Right ventricle myocardium inferior (tissue), 1 donor: Measurements from ENCODE around the gene DYNC2I2. TPM values are rescaled to one million over a fixed set of nuclear protein-coding genes. Genes with fewer than 3 reads are reported as not detected.
"Not testable (repeated sequence)": the region's sequence is repeated elsewhere in the genome, so short reads cannot be mapped to it uniquely, and the experiment has no call there.

Source experiments
- ATAC-seq: fragments of 200-7000 bp; cut with Tn5 transposase; one replicate; pipeline ENCODE4 v1.9.1; 2020; ENCODE audit warnings: mild to moderate bottlenecking, moderate library complexity
- DNase-seq: peaks from one replicate; pipeline ENCODE4 v3.0.0; 2021; ENCODE audit errors: missing footprints
- intact Hi-C: fragments of 100-400 bp; cut with DNase I; formaldehyde crosslinking; loops from one replicate; pipeline ENCODE4 v1.11.0; 2022
- long read RNA-seq: library from polyadenylated mRNA; unstranded; transcript quantifications from one replicate; pipeline ENCODE4 v2.0.0, GENCODE V29; 2021
- total RNA-seq: library from RNA; stranded (reverse); fragmentation: NEBNext Ultra II Directional; extraction: Animal tissue kit (Norgen Biotek cat#: 25700); gene quantifications from one replicate; pipeline ENCODE4 v1.2.1, GENCODE V29; 2021
- donor health status: DM: no; HTN: yes; CAD: no; lungs with severe emphysema.

DYNC2I2 gene
- 40.1 TPM for total RNA-seq
- long read RNA-seq, transcript WDR34-201 (9 exons, 1,755 nt) = major isoform, 15 of 62 reads
- long read RNA-seq, partial matches to known transcripts = 21 of 62 reads
- long read RNA-seq, other reads (novel, unspliced or antisense) = 26 of 62 reads

GRCh38 chr9:128656416-128657343 lies at the start of gene DYNC2I2:
Gene DYNC2I2 (minus strand): TSS chr9:128656847. CDS start chr9:128656726, 121 bp downstream.
- intact Hi-C loops = loop anchor here (2.0 kb wide), 1 partner anchor 32 kb away; the partner anchor contains the start of gene SET
- ATAC-seq (peak; percentile 99), DNase-seq (peak; percentile 99)

- no peak for DNase-seq
- intact Hi-C loops = no loop called here
- no peak for ATAC-seq
Measured at GRCh38 chr9:128706045-128706444, 49.4 kb upstream of the DYNC2I2 start.

DNA sequence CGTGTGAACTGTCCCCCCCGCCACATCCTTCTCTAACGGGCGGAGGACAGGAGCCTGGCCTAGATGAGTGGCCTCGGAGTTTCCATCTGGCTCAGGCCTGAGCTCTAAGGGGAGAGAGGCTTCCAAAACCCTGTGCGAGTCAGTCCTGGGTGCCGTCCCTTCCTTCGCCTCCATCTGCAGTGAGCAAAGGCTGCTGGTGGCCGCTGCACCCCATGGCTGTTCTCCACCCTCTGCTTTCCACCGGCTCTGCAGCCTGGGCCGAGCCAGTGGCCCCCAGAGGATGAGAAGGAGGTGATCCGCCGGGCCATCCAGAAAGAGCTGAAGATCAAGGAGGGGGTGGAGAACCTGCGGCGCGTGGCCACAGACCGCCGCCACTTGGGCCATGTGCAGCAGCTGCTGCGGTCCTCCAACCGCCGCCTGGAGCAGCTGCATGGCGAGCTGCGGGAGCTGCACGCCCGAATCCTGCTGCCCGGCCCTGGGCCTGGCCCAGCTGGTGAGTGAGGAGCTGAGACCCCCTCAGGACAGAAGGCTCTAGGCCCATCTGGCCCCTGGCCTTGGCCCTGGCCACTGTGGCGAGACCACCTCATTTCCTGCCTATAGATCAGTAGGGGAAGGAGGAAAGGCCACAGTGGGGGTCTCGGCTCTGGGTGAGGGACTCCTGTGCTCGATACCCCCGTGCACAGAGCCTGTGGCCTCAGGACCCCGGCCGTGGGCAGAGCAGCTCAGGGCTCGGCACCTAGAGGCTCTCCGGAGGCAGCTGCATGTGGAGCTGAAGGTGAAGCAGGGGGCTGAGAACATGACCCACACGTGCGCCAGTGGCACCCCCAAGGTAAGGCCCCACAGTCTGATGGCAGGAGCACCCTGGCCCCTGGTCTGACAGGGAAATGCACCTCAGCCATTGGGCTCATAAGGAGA lies 48.7 kb upstream of the DYNC2I2 start:
- ATAC-seq = no peak
- DNase-seq = peak; percentile 52
- intact Hi-C loops = no loop called here

GRCh38 chr9:128704356-128704670 lies 47.7 kb upstream of the DYNC2I2 start:
- intact Hi-C loops = no loop called here

GRCh38 chr9:128703616-128704355 lies 47.1 kb upstream of the DYNC2I2 start:
- intact Hi-C loops = loop anchor here (2.0 kb wide), 1 partner anchor 21 kb away; the partner anchor contains the start of gene ZDHHC12
- ATAC-seq (peak; percentile 6), DNase-seq (peak; percentile 67)

More at GRCh38 chr9:128704356-128704670, 47.7 kb upstream of the DYNC2I2 start:
- no peak for DNase-seq
- no peak for ATAC-seq

- DNase-seq (peak; percentile 63), ATAC-seq (peak; percentile 11)
- intact Hi-C loops = loop anchor here (2.0 kb wide), 1 partner anchor 22 kb away; the partner anchor contains the start of gene ZDHHC12
Measured at GRCh38 chr9:128702949-128703615, 46.4 kb upstream of the DYNC2I2 start.

- DNase-seq = peak; percentile 93
- intact Hi-C loops = loop anchor here (2.0 kb wide), 1 partner anchor 22 kb away; the partner anchor contains the start of gene ZDHHC12
- peak; percentile 92 for ATAC-seq
Measured at GRCh38 chr9:128702445-128702948, 45.9 kb upstream of the DYNC2I2 start, which contains the start of gene PKN3. Gene PKN3 (plus strand): TSS chr9:128702503. CDS start chr9:128702916, 413 bp downstream.

- intact Hi-C loops = no loop called here
- DNase-seq (peak; percentile 23), ATAC-seq (no peak)
Measured at GRCh38 chr9:128701227-128701854, 44.7 kb upstream of the DYNC2I2 start.

DNA sequence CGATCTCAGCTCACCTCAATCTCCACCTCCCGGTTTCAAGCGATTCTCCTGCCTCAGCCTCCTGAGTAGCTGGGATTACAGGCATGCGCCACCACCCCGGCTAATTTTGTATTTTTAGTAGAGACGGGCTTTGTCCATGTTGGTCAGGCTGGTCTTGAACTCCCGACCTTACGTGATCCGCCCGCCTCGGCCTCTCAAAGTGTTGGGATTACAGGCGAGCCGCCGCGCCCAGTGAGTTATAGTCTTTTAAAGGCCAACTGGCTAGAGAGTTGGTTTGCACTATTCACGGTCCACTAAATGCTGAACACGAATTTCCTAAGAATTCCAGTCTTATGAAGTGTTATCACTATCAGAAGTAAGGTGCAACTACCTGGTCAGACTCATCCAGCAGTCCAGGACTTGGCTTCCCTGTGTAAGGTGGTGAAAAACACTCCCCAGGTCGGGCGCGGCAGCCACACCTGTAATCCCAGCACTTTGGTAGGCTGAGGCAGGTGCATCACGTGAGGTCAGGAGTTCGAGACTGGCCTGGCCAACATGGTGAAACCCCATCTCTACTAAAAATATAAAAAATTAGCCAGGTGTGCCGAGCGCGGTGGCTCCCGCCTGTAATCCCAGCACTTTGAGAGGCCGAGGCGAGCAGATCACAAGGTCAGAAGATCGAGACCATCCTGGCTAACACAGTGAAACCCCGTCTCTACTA lies 42.6 kb upstream of the DYNC2I2 start:
- DNase-seq, intact Hi-C loops, ATAC-seq: not testable (repeated sequence)

GRCh38 chr9:128696923-128697707 lies 40.5 kb upstream of the DYNC2I2 start:
- intact Hi-C loops = no loop called here
- DNase-seq (no peak), ATAC-seq (no peak)

GRCh38 chr9:128694344-128694743 lies 37.7 kb upstream of the DYNC2I2 start:
- intact Hi-C loops = no loop called here
- no peak for DNase-seq
- no peak for ATAC-seq

DNA sequence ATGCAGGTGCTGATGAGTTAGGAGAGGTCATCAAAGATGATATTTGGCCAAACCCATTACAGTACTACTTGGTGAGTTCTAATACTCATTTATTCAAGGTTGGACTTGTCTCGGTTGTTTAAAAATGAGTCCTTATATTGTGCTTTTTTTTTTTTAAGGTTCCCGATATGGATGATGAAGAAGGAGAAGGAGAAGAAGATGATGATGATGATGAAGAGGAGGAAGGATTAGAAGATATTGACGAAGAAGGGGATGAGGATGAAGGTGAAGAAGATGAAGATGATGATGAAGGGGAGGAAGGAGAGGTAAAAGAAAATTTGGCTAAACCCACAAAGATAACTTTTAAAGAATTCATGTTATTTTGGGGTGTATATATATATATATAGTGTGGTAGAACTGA lies 37.1 kb upstream of the DYNC2I2 start:
- DNase-seq, intact Hi-C loops, ATAC-seq: not testable (repeated sequence)

DNA sequence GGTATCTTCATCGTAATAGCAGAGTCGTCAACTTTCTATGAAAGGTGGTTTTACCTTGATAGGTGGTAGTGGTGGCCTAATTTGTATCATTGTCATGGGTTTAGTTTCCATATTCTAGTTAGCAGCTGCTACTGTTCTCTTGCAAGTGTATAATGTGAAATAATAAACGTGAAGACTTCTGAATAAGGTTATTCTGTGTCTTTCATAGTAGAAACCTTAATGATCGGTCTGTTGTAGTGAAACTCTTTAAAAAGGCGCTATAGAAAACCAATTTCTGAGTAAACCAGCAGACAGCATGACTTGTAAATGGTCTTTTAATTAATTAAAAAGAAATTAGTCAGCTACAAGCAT lies 34.0 kb upstream of the DYNC2I2 start:
- no peak for ATAC-seq
- intact Hi-C loops = no loop called here
- no peak for DNase-seq

DNA sequence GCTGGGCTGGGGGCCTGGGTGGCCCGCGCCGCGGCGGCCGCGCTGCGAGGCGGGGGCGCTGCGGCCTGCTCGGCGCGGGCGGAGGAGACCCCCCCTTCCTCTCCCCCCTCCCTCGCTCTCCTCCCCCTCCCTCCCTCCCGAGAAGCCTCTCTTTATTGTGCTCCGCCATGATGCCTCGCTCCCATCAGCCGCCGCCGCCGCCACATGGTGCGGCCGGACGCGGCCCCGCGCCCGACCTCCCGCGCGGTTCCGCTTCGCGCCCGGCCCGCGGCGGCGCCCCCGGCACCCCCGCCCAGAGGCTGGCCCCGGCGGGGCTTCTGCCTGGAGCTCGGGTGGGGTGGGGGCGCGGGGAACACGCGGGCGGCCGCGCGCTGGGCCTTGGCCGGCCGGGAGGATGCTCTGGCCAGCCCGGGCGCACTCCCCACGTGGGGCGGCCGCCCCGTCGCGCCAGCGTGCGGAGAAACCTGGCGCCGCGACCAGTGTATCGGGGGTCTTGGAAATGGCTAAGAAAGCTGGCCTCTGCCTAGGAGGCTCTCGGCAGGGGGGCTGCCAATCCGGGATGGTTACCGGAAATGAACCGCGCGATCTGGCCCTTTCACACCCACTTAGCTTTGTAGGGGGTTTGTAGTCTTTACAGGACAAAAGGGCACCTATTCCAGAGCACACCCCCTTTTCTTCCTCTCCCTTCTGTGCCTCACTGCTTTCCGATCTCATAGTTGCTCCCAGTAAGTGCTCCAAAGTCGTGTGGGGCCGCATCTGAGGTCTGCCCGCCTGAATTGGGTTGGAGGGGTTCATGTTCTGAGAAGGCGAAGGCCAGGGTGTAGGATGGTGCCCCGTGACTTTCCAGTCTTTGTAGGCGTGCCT lies 33.4 kb upstream of the DYNC2I2 start:
- no peak for DNase-seq
- no peak for ATAC-seq
- intact Hi-C loops = loop anchor here (2.0 kb wide), 2 partner anchors 33 to 55 kb away; partner anchors contain the start of gene DYNC2I2
